Neural progenitor cell (in vitro differentiated cells): ENCODE results near the gene GALNT18. TPM values are rescaled to one million over a fixed set of nuclear protein-coding genes. Genes with fewer than 3 reads are reported as not detected.

Source experiments
- DNase-seq: peaks from one replicate; pipeline ENCODE4 v3.0.0-alpha.2; 2016; ENCODE audit warnings: low spot score
- H2AFZ ChIP-seq: fragments of 200-600 bp; sonication (generic); replicated peaks from 2 replicates; pipeline ENCODE4 v1.6.1; 2016; ENCODE audit warnings: antibody characterized with exemption
- H3F3A ChIP-seq: fragments of 200-600 bp; sonication (generic); 2 replicates; pipeline ENCODE4 v1.6.1; 2016; ENCODE audit warnings: antibody characterized with exemption, low read depth
- H3K27ac ChIP-seq: fragments of 200-600 bp; sonication (generic); 2 replicates; pipeline ENCODE4 v1.5.1; 2016; ENCODE audit warnings: mild to moderate bottlenecking
- H3K27me3 ChIP-seq: fragments of 200-600 bp; sonication (generic); 2 replicates; pipeline ENCODE4 v1.6.1; 2016; ENCODE audit warnings: mild to moderate bottlenecking, moderate library complexity
- H3K36me3 ChIP-seq: fragments of 200-600 bp; sonication (generic); 2 replicates; pipeline ENCODE4 v1.5.1; 2016
- H3K4me1 ChIP-seq: fragments of 200-600 bp; sonication (generic); 2 replicates; pipeline ENCODE4 v1.6.1; 2016; ENCODE audit warnings: mixed run types
- H3K4me2 ChIP-seq: fragments of 200-600 bp; sonication (generic); 2 replicates; pipeline ENCODE4 v1.6.1; 2016
- H3K4me3 ChIP-seq: fragments of 200-600 bp; sonication (generic); 2 replicates; pipeline ENCODE4 v1.5.1; 2016
- H3K79me2 ChIP-seq: fragments of 200-600 bp; sonication (generic); 2 replicates; pipeline ENCODE4 v1.6.1; 2016; ENCODE audit warnings: low read depth
- H3K9ac ChIP-seq: fragments of 200-600 bp; sonication (generic); 2 replicates; pipeline ENCODE4 v1.6.1; 2016
- H3K9me3 ChIP-seq: fragments of 200-600 bp; sonication (generic); 2 replicates; pipeline ENCODE4 v1.5.1; 2016; ENCODE audit warnings: low read depth
- H4K20me1 ChIP-seq: fragments of 200-600 bp; sonication (generic); 2 replicates; pipeline ENCODE4 v1.6.1; 2016; ENCODE audit warnings: low read depth
- H3K27ac Mint-ChIP-seq: 3 replicates; pipeline ENCODE4 v1.8.0; 2021; ENCODE audit warnings: mixed read lengths
- H3K27me3 Mint-ChIP-seq: 2 replicates; pipeline ENCODE4 v1.8.0; 2022; ENCODE audit warnings: low read depth, mild to moderate bottlenecking, inconsistent platforms, moderate library complexity, mixed read lengths; ENCODE audit not compliant: insufficient read depth
- H3K36me3 Mint-ChIP-seq: 3 replicates; pipeline ENCODE4 v1.8.0; 2021; ENCODE audit warnings: mixed read lengths
- H3K4me1 Mint-ChIP-seq: 3 replicates; pipeline ENCODE4 v1.8.0; 2021; ENCODE audit warnings: mixed read lengths
- H3K4me3 Mint-ChIP-seq: 3 replicates; pipeline ENCODE4 v1.8.0; 2021; ENCODE audit warnings: mild to moderate bottlenecking, moderate library complexity, mixed read lengths
- H3K9me3 Mint-ChIP-seq: 3 replicates; pipeline ENCODE4 v1.8.0; 2020; ENCODE audit warnings: mixed read lengths
- EZH2 ChIP-seq: fragments of 200-600 bp; sonication (generic); IDR thresholded peaks from 2 replicates; pipeline ENCODE4 v1.6.1; 2017; ENCODE audit warnings: antibody characterized with exemption, mild to moderate bottlenecking, moderate library complexity
- EZH2phosphoT487 ChIP-seq: fragments of 200-600 bp; sonication (generic); IDR thresholded peaks from 2 replicates; pipeline ENCODE4 v1.6.1; 2017; ENCODE audit warnings: antibody characterized with exemption
- total RNA-seq: library from RNA; depleted of rRNA; stranded (reverse); fragments of >200 nt; gene quantifications from 2 replicates; pipeline ENCODE4 v1.2.3, GENCODE V29; 2015; ENCODE audit warnings: low replicate concordance
- TF ChIP-seq, protein P1 (sequence below): fragments of 200-600 bp; sonication (generic); IDR thresholded peaks from 2 replicates; pipeline ENCODE4 v1.5.1; 2017; ENCODE audit warnings: antibody characterized with exemption, mild to moderate bottlenecking

The GALNT18 gene
- total RNA-seq, 1 donor from 2014 or later = 2.4 TPM

GRCh38 chr11:11628651-11629050 lies 6.8 kb upstream of the GALNT18 start:
- H3K4me1 Mint-ChIP-seq = peaks cover 8% of the 10 kb centered on the region
- H3F3A ChIP-seq = no peaks in the 10 kb centered on the region
- H3K9me3 Mint-ChIP-seq = no peaks in the 10 kb centered on the region
- no peak overlapping the region for H3K27ac ChIP-seq
- H3K4me2 ChIP-seq = peak overlapping the region; percentile 55
- DNase-seq = no peak
- TF ChIP-seq EZH2 (no peak), EZH2phosphoT487 (no peak)
- TF ChIP-seq, protein P1, sequence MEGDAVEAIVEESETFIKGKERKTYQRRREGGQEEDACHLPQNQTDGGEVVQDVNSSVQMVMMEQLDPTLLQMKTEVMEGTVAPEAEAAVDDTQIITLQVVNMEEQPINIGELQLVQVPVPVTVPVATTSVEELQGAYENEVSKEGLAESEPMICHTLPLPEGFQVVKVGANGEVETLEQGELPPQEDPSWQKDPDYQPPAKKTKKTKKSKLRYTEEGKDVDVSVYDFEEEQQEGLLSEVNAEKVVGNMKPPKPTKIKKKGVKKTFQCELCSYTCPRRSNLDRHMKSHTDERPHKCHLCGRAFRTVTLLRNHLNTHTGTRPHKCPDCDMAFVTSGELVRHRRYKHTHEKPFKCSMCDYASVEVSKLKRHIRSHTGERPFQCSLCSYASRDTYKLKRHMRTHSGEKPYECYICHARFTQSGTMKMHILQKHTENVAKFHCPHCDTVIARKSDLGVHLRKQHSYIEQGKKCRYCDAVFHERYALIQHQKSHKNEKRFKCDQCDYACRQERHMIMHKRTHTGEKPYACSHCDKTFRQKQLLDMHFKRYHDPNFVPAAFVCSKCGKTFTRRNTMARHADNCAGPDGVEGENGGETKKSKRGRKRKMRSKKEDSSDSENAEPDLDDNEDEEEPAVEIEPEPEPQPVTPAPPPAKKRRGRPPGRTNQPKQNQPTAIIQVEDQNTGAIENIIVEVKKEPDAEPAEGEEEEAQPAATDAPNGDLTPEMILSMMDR = no peak
- H3K4me3 Mint-ChIP-seq = no peak overlapping the region
- H3K36me3 ChIP-seq = no peaks in the 10 kb centered on the region
- no peak overlapping the region for H3K4me3 ChIP-seq
- no peaks in the 10 kb centered on the region for H4K20me1 ChIP-seq
- H3K27ac Mint-ChIP-seq = no peak overlapping the region
- H3K79me2 ChIP-seq = no peaks in the 10 kb centered on the region
- peaks cover 26% of the 10 kb centered on the region for H3K4me1 ChIP-seq
- H3K27me3 Mint-ChIP-seq = peaks cover 2% of the 10 kb centered on the region
- H2AFZ ChIP-seq = no peak overlapping the region
- H3K9ac ChIP-seq = no peak overlapping the region
- no peaks in the 10 kb centered on the region for H3K36me3 Mint-ChIP-seq
- peaks cover 4% of the 10 kb centered on the region for H3K27me3 ChIP-seq
- H3K9me3 ChIP-seq = no peaks in the 10 kb centered on the region

DNA sequence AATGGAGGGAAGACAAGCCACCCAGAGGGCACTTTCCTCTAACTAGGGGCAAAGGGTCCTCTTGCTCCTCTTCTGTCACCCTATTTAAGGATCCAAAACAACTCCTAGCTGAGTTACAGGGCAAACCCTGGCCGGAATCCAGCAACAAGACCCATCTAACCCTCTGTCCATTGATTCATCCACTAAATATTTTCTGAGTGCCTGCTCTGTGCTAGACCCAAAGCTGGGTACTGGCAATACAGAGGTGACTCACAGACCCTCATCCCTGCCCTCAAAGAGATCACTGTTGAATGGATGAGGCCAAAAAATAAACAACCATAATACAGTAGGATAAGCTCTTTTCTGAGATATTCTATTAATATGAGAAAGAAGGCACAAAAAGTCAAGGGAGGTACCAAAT lies 4.3 kb upstream of the GALNT18 start:
- Histone ChIP-seq H4K20me1 (no peaks in the 10 kb centered on the region), H3K9me3 (no peaks in the 10 kb centered on the region), H3F3A (peaks cover 5% of the 10 kb centered on the region), H3K4me2 (no peak overlapping the region), H3K9ac (no peak overlapping the region), H3K36me3 (no peaks in the 10 kb centered on the region), H3K4me1 (peaks cover 26% of the 10 kb centered on the region), H3K79me2 (no peaks in the 10 kb centered on the region), H3K4me3 (no peak overlapping the region), H3K27me3 (peaks cover 22% of the 10 kb centered on the region), H2AFZ (no peak overlapping the region), H3K27ac (no peak overlapping the region)
- Mint-ChIP-seq H3K27ac (no peak overlapping the region), H3K27me3 (peaks cover 9% of the 10 kb centered on the region), H3K36me3 (no peaks in the 10 kb centered on the region), H3K4me3 (no peak overlapping the region), H3K9me3 (no peaks in the 10 kb centered on the region), H3K4me1 (peaks cover 15% of the 10 kb centered on the region)
- no peak for DNase-seq
- TF ChIP-seq EZH2 = no peak
- TF ChIP-seq, protein P1 = no peak
- no peak for TF ChIP-seq EZH2phosphoT487

DNA sequence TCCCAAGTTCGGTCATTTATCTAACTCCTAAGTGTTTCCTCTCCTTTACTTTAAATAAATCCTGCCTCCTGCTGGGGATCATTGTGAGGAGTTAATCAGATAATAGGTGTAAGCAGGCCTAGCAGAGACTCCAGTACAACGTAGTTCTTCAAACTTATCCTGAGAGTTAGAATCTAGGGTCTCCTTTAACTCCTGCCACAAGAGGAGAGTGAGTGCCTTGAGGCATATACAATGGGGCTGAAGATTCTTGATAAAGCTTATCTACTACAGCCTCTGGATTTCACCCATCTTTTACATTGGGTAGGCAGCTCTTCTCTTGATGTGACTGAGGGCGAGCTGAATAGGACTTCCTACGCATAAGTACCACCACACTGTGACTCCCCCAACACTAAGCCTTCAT lies 3.1 kb upstream of the GALNT18 start:
- TF ChIP-seq, protein P1 = no peak
- no peak for TF ChIP-seq EZH2phosphoT487
- no peak for TF ChIP-seq EZH2
- peak overlapping the region; percentile 14 for H3K27ac Mint-ChIP-seq
- H3K4me1 Mint-ChIP-seq = peaks cover 15% of the 10 kb centered on the region
- no peaks in the 10 kb centered on the region for H3K79me2 ChIP-seq
- H3K27ac ChIP-seq = no peak overlapping the region
- no peak overlapping the region for H2AFZ ChIP-seq
- no peak overlapping the region for H3K4me3 ChIP-seq
- H3K9me3 Mint-ChIP-seq = no peaks in the 10 kb centered on the region
- H3K27me3 ChIP-seq = peaks cover 34% of the 10 kb centered on the region
- H3K9ac ChIP-seq = no peak overlapping the region
- H3K36me3 ChIP-seq = no peaks in the 10 kb centered on the region
- H4K20me1 ChIP-seq = no peaks in the 10 kb centered on the region
- H3K4me3 Mint-ChIP-seq = no peak overlapping the region
- DNase-seq = peak; percentile 38
- H3K27me3 Mint-ChIP-seq = peaks cover 15% of the 10 kb centered on the region
- H3K9me3 ChIP-seq = no peaks in the 10 kb centered on the region
- H3K36me3 Mint-ChIP-seq = no peaks in the 10 kb centered on the region
- peaks cover 5% of the 10 kb centered on the region for H3F3A ChIP-seq
- H3K4me2 ChIP-seq = peak overlapping the region; percentile 25
- H3K4me1 ChIP-seq = peaks cover 26% of the 10 kb centered on the region
